KBM-7 (cell line): ENCODE measurements around the gene ADCY2.

ENCODE experiments used
- DNase-seq: peaks from one replicate; pipeline ENCODE4 v3.0.0-alpha.2; 2015
- in situ Hi-C: fragments of 300-500 bp; cut with MboI; formaldehyde crosslinking; loops from 2 replicates; pipeline ENCODE4 v1.14.3; 2020; ENCODE audit warnings: low sequenced_read_pairs, low pct_unique_long_range_greater_than_20kb, mixed read lengths

ADCY2 gene

GRCh38 chr5:7834982-7835381, 439.0 kb downstream of the ADCY2 start:
- DNase-seq = no peak
- in situ Hi-C loops = no loop called here

DNA sequence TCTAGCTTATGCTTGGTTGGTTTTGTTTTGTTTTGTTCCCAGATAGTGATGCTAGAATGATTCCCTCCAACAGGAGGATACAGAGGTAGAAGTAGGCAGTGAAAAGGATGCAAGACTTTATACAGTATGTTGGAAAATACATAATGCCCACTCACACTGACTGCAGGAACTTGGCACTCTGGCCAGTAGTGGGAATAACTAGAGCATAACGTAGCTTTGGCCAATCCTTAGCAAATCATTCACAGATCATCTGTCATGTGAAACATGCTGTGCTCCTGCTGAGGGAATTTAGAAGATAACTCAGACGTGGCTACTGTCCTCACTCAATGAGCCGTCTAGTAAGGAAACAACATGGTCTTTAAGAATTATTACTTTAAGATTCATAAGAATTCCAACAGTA, 441.5 kb downstream of the ADCY2 start:
- in situ Hi-C loops = no loop called here

GRCh38 chr5:7842531-7842930, 446.6 kb downstream of the ADCY2 start:
- in situ Hi-C loops = no loop called here
- DNase-seq = no peak

More for the DNA sequence above, 441.5 kb downstream of the ADCY2 start:
- DNase-seq = no peak

DNA sequence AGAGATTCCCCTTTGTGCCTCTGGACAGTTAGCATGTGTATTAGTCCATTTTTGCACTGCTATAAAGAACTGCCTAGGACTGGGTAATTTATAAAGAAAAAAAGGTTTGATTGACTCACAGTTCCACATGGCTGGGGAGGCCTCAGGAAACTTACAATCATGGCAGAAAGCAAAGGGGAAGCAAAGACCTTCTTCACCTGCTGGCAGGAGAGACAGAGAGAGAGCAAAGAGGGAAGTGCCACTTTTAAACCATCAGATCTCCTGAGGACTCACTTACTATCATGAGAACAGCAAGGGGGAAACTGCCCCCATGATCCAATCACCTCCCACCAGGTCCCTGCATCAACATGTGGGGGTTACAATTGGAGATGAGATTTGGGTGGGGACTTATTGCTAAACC, 449.0 kb downstream of the ADCY2 start:
- peak; percentile 19 for DNase-seq
- in situ Hi-C loops = no loop called here

- no peak for DNase-seq
- in situ Hi-C loops = no loop called here
These were observed 449.6 kb downstream of the ADCY2 start for GRCh38 chr5:7845557-7845956.

DNA sequence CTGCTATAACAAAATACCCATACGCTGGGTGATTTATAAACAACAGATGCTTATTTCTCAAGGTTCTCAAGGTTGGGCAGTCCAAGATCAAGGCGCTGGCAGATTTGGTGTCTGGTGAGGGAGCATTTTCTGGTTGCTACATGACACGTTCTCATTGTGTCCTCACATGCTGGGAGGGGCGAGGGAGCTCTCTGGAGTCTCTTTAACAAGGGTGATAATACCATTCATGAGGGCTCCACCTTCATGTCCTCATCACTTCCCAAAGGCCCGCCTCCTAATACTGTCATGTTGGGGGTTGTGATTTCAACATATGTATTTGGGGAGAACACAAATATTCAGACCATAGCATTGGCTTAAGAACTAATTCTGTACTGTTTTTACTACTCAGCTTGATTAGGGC, 450.4 kb downstream of the ADCY2 start:
- DNase-seq = no peak
- in situ Hi-C loops = no loop called here

- DNase-seq = no peak
- in situ Hi-C loops = no loop called here
These were observed 452.4 kb downstream of the ADCY2 start for GRCh38 chr5:7848296-7848695.

DNA sequence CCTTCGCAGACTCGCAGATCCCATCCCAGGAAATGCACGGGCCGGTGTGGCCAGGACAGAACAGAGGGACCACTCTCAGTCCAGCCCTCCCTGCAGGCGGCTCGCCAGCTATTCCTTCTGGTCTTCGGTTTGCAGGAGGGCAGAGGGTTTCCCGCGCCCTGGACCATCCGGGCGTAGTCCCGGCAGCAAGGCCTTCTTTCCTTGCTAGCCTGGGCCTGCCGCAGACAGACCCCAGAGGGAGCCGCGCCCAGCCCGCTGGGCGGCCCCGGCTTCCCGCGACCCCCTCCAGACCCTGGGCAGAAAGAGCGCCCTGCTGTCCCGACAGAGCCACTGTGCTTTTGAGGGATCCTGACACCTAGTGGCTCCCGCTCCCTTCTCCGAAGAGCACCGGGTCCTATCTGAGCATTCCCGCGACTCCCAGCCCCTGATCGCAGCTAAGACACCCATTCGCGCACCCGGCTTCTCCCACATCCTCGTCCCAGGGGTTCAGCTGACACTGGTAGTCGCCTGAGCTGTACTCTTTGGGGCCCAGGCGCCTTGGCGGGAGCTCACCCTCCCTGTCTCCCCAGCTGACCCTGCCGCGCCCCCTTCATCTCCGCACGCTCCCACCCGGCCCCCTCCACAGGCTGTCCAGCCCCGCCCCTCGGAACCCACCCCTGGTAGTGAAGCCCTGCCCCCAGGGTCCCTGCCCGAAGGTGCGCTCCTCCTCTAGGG, 453.9 kb downstream of the ADCY2 start:
- in situ Hi-C loops = no loop called here
- DNase-seq = no peak

DNA sequence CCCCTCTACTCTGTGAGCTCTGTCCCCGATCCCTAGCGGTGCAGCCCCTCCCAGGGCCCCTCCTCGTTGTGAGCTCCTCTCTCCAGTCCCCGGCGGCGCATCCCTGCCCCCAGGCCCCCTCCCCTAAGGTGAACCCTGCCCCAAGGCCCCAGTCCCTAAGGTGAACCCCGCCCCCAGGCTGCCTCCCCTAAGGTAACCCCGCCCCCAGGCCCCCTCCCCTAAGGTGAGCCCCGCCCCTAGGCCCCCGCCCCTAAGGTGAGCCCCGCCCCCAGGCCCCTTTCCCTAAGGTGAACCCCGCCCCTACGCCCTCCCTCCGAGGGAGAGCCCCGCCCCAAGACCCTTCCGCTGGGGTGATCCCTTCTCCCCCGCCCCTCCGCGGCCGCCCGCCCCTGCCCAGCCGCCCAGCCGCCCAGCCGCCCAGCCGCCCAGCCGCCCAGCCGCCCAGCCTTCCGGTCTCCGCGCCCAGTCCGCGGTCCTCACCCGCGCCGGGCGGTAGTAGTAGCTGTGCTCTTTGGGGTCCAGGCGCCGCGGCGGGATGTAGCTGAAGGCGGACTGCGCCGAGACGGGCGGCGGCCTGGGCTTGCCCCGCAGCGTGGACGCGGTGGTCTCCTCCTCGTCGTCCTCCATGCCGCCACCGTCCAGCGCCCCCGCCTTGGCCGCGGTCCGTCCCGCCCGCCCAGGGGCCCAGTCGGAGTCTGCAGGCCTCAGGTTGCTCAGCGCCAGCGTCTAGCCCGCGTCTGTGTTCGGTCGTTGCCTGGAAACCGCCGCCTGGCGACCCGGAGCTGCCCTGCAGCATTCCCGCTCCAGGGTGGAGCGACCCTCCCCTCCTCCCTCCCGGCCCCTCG, 454.7 kb downstream of the ADCY2 start, which contains the start of gene CFAP90:
TSS of gene CFAP90 (minus strand) at position 739 of the 845 bp plus-strand sequence. CDS start at position 627, 112 bp downstream.
- DNase-seq = peak; percentile 44
- in situ Hi-C loops = no loop called here

DNA sequence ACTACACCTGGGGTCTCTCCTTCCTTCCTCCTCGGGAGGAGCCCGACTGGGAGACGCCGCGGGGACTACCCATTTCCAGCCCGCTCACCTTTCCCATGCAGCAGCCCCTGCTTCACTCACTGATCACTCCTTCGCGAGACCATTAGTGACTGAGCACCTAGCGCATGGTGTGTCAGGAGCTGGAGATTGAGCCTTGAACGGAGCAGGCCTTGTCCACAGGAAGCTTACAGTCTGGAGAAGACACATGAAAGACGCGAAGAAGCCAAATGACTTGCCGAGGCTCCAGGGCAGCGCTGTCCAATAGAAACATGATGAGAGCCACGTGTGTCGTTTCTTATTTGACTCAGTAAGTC, 455.3 kb downstream of the ADCY2 start:
- in situ Hi-C loops = no loop called here
- DNase-seq = no peak

DNA sequence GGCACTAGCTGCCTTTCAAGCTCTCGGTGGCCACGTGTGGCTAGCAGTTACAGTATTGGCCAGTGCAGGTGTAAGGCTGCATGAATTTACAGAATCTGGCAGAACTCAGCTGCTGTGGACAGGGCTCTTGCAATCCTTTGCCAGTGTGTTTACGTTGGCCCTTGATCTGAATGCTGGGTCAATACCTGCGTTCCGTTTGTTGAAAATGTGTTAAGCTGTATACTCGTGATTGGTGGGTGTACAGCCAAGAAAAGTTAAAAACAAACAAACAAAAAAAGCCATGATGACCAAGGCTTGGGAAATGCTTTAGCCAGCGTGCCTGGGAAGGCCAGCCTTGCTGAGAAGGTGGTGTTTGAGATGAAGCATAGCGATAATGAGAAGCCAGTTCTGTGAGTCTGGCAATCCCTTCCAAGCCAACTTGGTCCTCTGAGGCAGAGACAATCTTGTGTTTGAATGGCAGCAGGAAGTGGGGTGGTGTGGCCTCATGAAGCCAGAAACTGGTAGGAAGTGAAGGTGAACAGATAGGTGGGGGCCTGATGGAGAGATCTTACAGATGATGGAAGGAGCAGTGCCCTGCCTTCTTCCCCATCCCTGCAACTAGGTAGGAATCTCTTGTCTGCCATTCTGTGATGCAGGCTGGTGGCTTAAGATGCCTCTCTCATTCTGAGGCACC, 455.8 kb downstream of the ADCY2 start:
- in situ Hi-C loops = no loop called here
- DNase-seq = no peak

DNA sequence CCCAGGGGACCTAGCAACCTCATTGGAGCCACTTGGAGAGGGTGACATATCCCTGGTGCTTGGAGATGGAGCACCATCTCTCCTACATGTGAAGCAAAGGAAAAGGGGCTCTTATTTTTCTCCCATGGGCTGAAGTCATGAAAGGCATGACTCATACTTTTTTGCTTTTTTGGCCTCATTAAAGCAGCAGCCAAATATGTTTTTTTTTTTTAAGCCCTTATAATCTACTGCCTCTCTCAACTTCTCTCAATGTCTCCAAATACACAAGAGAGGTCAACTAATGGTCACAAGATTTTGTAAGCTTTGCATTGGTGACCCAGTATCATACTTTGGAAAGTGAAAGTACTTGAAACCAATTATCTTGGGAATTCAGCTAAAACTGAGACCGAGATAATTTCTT, 456.6 kb downstream of the ADCY2 start:
- in situ Hi-C loops = no loop called here
- DNase-seq = no peak

- in situ Hi-C loops = no loop called here
- DNase-seq = no peak
These were observed 457.1 kb downstream of the ADCY2 start for GRCh38 chr5:7852988-7853387.

DNA sequence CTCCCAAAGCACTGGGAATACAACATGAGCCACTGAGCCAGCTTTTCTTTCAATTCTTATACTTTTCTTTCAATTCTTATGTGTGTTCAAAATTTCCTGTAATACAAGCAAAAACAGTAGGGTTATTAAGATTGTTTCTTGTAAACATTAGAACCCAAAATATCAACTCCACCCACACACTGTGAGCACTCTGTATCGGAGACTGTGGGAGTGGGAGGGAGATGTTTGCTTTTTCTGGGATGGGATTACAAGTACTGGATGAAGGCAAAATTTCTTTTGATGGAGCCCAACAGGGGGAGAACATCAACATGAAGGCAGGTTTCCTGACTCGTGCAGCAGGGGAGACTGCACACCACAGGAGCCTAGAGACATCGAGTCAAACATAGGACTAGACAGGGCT, 459.7 kb downstream of the ADCY2 start:
- DNase-seq = no peak
- in situ Hi-C loops = no loop called here

- DNase-seq = peak; percentile 61
- in situ Hi-C loops = no loop called here
These were observed 460.9 kb downstream of the ADCY2 start for GRCh38 chr5:7856855-7857254.

- no peak for DNase-seq
- in situ Hi-C loops = no loop called here
These were observed 461.4 kb downstream of the ADCY2 start for GRCh38 chr5:7857361-7857760.

DNA sequence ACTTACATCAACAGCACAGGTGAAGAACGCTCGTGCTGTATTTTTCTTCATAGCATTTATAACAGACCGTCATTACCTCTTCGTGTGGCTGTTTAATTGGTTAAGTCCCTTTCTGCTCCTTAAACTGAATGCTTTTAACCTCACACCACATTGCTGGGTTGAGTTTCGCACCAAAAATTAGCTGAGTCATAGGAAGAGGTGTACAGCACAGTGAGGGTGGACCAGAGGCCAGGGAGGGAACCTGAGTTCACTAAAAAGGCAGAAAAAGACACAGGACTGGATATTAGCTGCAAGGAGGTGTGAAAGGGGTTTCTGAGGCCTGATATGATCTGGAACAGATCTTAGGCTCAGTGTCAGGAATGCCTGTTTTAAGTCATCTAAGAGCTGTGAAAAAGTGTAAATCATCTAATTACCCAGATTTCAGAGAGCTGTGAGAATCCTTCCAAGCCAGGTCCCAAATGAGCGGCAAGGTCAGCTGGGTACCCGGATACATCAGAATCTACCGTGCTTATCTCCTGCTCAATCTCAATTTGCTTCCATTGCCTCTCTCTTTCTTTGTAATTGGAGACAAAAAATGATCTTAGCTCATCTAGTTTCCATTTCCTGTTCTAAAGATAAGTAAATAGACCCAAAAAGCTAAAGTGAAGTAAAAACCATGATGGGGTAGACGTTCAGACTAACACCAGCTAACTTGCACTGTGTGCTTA, 462.1 kb downstream of the ADCY2 start:
- no peak for DNase-seq
- in situ Hi-C loops = no loop called here

DNA sequence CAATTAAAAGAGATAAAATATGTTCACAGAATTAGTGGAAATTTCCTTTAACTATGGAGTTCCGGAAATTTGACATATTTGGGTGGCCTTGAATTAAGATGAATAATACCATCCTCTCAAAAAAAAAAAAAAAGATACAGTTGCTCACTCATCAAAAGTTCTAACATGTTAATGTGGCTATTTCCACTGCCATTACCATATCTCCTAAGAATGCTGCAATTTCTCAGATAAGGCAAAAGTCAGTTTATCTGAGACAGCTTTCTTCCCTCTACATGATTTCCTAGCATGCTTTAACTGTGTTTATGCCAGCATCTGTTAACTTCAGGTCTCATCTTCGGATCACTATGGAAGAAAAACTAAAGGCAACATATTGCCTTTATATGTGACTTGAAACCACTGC, 470.3 kb downstream of the ADCY2 start:
- in situ Hi-C loops = no loop called here
- DNase-seq = no peak

DNA sequence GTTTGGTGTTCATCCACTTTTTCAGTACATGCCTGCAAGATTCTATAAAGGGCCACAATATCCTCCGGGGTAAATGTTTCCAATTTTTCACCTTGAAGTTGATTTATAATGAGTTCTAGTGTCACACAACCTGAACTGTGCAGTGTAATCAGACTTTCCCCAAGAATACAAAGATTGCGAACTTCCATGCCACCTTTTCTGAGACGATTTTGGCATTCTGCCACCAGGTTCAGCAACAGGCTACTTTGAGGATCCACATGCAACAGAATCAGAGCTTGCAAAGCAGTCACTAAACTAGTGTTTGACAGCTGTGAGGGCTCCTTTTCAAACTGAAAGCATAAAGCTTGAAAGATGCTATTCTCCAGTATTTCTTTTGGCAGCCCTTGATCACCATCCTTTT, 471.3 kb downstream of the ADCY2 start:
- in situ Hi-C loops = no loop called here
- no peak for DNase-seq

DNA sequence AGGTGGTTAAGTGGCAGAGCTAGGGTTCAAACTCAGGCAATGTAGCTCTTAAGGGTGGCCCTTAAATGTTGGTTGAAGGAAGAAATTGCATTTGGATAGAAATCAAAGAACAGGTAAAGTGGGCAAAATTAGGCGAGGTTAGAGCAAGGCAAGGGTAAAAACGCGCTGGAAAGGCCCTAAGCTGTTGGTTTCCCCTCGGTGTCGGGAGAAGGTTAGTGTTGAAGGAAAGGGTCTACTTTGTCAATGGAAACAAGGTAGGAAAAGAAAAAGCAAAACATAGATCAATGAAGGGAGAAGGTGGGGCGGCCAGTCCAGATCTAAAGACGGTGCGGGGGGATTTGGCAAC, 472.5 kb downstream of the ADCY2 start:
- in situ Hi-C loops = no loop called here
- DNase-seq = no peak
